ENCODE measurements around the gene TNFAIP3.
"Not testable (repeated sequence)": the region's sequence is repeated elsewhere in the genome, so short reads cannot be mapped to it uniquely, and the experiment has no call there.

The TNFAIP3 gene

DNA sequence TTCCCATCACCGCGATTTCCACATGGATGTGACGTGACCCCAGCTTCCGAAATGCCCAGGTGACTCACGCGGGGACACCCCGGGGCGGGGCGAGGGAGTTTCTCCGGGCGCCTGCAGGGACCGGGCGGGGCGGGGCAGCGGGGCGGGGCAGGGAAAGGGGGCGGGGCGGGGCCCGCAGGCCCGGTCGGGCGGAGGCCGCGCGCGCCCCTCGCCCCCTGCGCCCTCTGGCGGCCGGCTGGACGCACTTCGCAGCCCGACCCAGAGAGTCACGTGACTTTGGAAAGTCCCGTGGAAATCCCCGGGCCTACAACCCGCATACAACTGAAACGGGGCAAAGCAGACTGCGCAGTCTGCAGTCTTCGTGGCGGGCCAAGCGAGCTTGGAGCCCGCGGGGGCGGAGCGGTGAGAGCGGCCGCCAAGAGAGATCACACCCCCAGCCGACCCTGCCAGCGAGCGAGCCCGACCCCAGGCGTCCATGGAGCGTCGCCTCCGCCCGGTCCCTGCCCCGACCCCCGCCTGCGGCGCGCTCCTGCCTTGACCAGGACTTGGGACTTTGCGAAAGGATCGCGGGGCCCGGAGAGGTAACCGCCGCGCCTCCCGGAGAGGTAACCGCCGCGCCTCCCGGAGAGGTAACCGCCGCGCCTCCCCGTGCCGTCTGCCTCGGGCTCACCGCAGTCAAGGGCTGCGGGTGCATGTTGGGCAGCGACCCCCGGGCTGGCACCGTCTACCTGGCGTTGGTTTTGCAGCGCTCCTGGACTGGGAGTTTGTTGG is at the start of gene TNFAIP3:
Gene TNFAIP3 (plus strand): TSS at position 346 of the 771 bp plus-strand sequence. CDS start 3,969 bp downstream, outside the sequence.
- DNase-seq (ENCODE audit: low spot score), result peak; percentile 90

- no peak for DNase-seq (ENCODE audit: low spot score)
These were observed 48.6 kb upstream of the TNFAIP3 start for GRCh38 chr6:137818440-137818839.

GRCh38 chr6:137819740-137820139 is 47.3 kb upstream of the TNFAIP3 start:
- DNase-seq (ENCODE audit: low spot score), result no peak

- DNase-seq (ENCODE audit: low spot score), result no peak
These were observed 46.6 kb upstream of the TNFAIP3 start for GRCh38 chr6:137820425-137820824.

GRCh38 chr6:137820952-137821351 is 46.1 kb upstream of the TNFAIP3 start:
- no peak for DNase-seq (ENCODE audit: low spot score)

GRCh38 chr6:137821491-137821890 is 45.6 kb upstream of the TNFAIP3 start:
- DNase-seq (ENCODE audit: low spot score), result no peak

DNA sequence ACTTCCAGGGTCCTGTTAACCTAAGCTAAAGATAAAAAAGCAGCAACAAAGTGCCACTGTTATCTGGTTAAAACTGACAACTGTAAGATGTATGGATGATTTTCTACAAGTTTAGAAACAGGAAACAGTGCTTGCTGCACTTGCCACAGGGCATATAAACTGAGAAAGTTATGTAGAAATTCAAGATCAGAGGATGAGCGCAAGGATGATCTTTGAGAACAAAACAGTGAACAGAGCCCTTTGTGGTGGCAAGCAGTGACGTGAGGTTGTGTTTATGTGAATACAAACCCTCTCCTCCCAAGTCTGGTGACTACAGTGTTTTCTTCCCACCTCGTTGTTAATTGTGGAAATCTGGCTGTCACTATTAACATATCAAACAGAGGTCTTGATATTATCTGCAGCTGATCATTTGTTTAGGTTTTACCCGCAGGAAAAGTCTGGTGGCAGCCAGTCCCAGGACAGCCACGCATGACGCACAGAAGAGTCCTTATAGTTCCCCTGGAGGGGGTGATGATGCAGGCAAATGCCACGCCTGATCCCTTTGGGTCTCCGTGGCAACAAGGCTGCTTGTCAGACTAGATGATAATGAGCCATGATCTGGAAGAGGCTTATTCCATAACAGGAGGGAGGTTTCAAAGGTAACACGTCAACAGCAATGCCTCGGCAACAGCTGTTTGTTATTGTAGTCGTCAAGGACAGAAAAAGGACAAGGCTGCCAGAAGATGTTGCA is 43.1 kb upstream of the TNFAIP3 start:
- DNase-seq (ENCODE audit: low spot score), result peak; percentile 57

GRCh38 chr6:137824556-137824879 is 42.5 kb upstream of the TNFAIP3 start:
- DNase-seq (ENCODE audit: low spot score), result no peak

- DNase-seq (ENCODE audit: low spot score), result no peak
These were observed 42.2 kb upstream of the TNFAIP3 start for GRCh38 chr6:137824896-137825295.

GRCh38 chr6:137827411-137827940 is 39.6 kb upstream of the TNFAIP3 start:
- DNase-seq (ENCODE audit: low spot score), result no peak

- DNase-seq (ENCODE audit: low spot score), result no peak
These were observed 38.9 kb upstream of the TNFAIP3 start for GRCh38 chr6:137827977-137828810.

GRCh38 chr6:137829641-137830083 is 37.4 kb upstream of the TNFAIP3 start:
- no peak for DNase-seq (ENCODE audit: low spot score)

DNA sequence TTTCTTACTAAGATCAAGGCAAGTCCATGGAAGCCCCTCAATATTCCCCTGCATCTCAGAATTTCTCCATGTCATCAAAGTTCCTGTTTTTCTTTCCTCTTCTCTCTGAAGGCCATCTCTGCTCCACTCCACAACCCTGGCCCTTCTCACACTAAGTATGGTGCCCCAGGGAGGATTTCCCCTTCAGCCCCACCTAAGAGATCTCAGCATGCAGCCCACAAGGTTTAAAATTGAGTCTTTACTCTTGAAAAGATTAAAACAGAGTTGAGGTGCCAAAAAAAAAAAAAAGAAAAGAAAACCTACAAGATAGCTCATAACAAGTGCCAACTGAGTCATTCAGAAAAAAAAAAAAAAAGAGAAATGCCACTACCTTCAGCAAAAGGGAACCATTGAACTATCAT is 36.5 kb upstream of the TNFAIP3 start:
- no peak for DNase-seq (ENCODE audit: low spot score)

GRCh38 chr6:137832110-137832509 is 34.9 kb upstream of the TNFAIP3 start:
- DNase-seq (ENCODE audit: low spot score), result no peak

DNA sequence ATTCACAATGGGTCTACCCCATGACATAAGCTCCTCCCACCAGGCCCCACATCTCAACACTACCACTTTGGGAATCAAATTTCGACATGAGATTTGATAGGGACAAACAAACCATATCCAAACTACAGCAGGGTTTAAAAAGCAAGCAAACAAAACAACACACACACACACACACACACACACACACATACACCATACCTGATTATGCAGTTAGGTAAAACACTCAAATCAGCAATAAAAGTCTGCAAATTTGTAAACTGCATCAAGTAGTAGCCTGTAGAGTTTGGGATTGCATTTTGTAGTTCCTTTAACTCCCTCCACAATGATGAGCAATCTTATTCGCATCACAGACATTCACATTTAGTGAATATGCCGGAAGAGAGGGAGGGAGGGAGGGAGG is 32.6 kb upstream of the TNFAIP3 start:
- DNase-seq (ENCODE audit: low spot score), result no peak

GRCh38 chr6:137836788-137837187 is 30.3 kb upstream of the TNFAIP3 start:
- no peak for DNase-seq (ENCODE audit: low spot score)

DNA sequence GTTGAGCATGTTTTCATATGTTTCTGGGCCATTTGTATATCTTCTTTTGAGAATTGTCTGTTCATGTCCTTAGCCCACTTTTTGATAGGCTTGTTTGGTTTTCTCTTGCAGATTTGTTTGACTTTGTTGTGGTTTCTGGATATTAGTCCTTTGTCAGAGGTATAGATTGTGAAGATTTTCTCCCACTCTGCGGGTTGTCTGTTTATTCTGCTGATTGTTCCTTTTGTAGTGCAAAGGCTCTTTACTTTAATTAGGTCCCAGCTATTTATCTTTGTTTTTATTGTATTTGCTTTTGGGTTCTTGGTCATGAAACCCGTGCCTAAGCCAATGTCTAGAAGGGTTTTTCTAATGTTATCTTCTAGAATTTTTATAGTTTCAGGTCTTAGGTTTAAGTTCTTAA is 29.0 kb upstream of the TNFAIP3 start:
- not testable (repeated sequence) for DNase-seq (ENCODE audit: low spot score)

GRCh38 chr6:137838597-137838996 is 28.5 kb upstream of the TNFAIP3 start:
- not testable (repeated sequence) for DNase-seq (ENCODE audit: low spot score)

DNA sequence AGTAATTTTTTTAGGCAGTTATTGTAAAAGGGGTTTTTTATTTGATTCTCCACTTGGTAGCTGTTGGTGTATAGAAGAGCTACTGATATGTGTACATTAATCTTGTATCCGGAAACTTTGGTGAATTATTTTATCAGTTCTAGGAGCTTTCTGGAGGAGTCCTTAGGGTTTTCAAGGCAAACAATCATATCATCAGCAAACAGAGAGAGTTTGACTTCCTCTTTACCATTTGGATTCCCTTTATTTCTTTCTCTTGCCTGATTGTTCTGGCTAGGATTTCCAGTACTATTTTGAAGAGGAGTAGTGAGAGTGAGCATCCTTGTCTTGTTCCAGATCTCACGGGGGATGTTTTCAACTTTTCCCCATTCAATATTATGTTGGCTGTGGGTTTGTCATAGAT is 28.0 kb upstream of the TNFAIP3 start:
- DNase-seq (ENCODE audit: low spot score), result no peak

DNA sequence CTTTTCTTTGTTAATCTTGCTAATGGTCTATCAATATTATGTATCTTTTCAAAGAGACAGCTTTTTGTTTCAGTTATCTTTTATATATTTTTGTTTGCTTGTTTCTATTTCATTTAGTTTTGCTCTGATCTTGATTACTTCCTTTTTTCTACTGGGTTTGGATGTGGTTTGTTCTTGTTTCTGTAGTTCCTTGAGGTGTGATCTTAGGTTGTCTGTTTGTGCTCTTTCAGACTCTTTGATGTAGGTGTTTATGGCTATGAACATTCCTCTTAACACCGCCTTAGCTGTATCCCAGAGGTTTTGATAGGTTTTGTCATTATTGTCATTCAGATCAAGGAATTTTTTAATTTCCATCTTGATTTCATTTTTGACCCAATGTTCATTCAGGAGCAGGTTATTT is 26.8 kb upstream of the TNFAIP3 start:
- no peak for DNase-seq (ENCODE audit: low spot score)

- no peak for DNase-seq (ENCODE audit: low spot score)
These were observed 23.8 kb upstream of the TNFAIP3 start for GRCh38 chr6:137843211-137843610.

DNA sequence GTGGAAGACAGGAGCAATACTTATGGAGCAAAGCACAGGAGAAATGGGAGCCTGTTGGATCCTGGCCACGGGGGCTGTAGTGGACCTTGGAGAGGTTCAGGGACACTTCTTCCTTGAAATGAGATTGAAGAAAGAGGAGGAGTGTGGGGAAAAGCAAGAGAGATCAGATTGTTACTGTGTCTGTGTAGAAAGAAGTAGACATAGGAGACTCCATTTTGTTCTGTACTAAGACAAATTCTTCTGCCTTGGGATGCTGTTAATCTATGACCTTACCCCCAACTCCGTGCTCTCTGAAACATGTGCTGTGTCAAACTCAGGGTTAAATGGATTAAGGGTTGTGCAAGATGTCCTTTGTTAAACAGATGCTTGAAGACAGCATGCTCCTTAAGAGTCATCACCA is 22.7 kb upstream of the TNFAIP3 start:
- not testable (repeated sequence) for DNase-seq (ENCODE audit: low spot score)

All from pons (tissue), 1 donor.